WTC11 (cell line): Measurements from ENCODE around the gene IL11RA. TPM values are rescaled to one million over a fixed set of nuclear protein-coding genes. Genes with fewer than 3 reads are reported as not detected.

Source experiments
- ATAC-seq: fragments of 200-7000 bp; cut with Tn5 transposase; 2 replicates; pipeline ENCODE4 v1.10.0; 2021; ENCODE audit warnings: mild to moderate bottlenecking, moderate library complexity
- CTCF ChIA-PET: fragments of 300-600 bp; sonication (Branson Sonifier 250); formaldehyde crosslinking; loops from one replicate; lab custom pipeline; 2021; ENCODE audit warnings: antibody characterized with exemption; lab: Charles Lee
- POLR2A ChIA-PET: fragments of 350-600 bp; sonication (Branson Sonifier 250); formaldehyde crosslinking; loops from one replicate; lab custom pipeline; 2021; ENCODE audit warnings: antibody characterized with exemption; lab: Charles Lee
- DNase-seq: peaks from one replicate; pipeline ENCODE4 v3.0.0; 2021; ENCODE audit warnings: low spot score
- H3K27ac Mint-ChIP-seq: 2 replicates; pipeline ENCODE4 v1.8.0; 2021; ENCODE audit warnings: mixed read lengths
- H3K27me3 Mint-ChIP-seq: 2 replicates; pipeline ENCODE4 v1.8.0; 2021; ENCODE audit warnings: low read depth, mild to moderate bottlenecking, moderate library complexity, mixed read lengths
- H3K36me3 Mint-ChIP-seq: 2 replicates; pipeline ENCODE4 v1.8.0; 2021; ENCODE audit warnings: mixed read lengths
- H3K4me1 Mint-ChIP-seq: 2 replicates; pipeline ENCODE4 v1.8.0; 2022; ENCODE audit warnings: mixed read lengths
- H3K4me3 Mint-ChIP-seq: 2 replicates; pipeline ENCODE4 v1.8.0; 2021; ENCODE audit warnings: mild to moderate bottlenecking, moderate library complexity, mixed read lengths
- H3K9me3 Mint-ChIP-seq: 2 replicates; pipeline ENCODE4 v1.8.0; 2021; ENCODE audit warnings: mixed read lengths
- ATF1 ChIP-seq: sonication (generic); formaldehyde crosslinking; IDR thresholded peaks from 2 replicates; pipeline ENCODE4 v1.8.1; 2023; ENCODE audit warnings: mild to moderate bottlenecking, moderate library complexity, missing genetic modification reagents
- CBFB ChIP-seq: sonication (generic); formaldehyde crosslinking; IDR thresholded peaks from 2 replicates; pipeline ENCODE4 v1.8.1; 2022; ENCODE audit warnings: mild to moderate bottlenecking, low read depth, missing genetic modification reagents
- CDX4 ChIP-seq: fragments of 250-450 bp; sonication (Bioruptor Pico); IDR thresholded peaks from 2 replicates; pipeline ENCODE4 v1.9.0; 2021; ENCODE audit warnings: moderate library complexity, mild to moderate bottlenecking, inconsistent platforms, borderline replicate concordance
- ESRRA ChIP-seq: sonication (generic); formaldehyde crosslinking; IDR thresholded peaks from 2 replicates; pipeline ENCODE4 v1.8.1; 2022; ENCODE audit warnings: mild to moderate bottlenecking, missing genetic modification reagents, borderline replicate concordance
- FOXP1 ChIP-seq: sonication (generic); formaldehyde crosslinking; IDR thresholded peaks from 2 replicates; pipeline ENCODE4 v1.8.0; 2022; ENCODE audit warnings: missing genetic modification reagents, mild to moderate bottlenecking, moderate library complexity, borderline replicate concordance
- GRHL2 ChIP-seq: fragments of 250-450 bp; sonication (Bioruptor Pico); IDR thresholded peaks from 2 replicates; pipeline ENCODE4 v1.8.0; 2022; ENCODE audit warnings: mild to moderate bottlenecking, moderate library complexity; ENCODE audit not compliant: insufficient replicate concordance, severe bottlenecking
- JAZF1 ChIP-seq: fragments of 250-450 bp; sonication (Bioruptor Pico); IDR thresholded peaks from 2 replicates; pipeline ENCODE4 v1.9.0; 2021; ENCODE audit warnings: moderate library complexity, mild to moderate bottlenecking, inconsistent platforms
- NFE2L1 ChIP-seq: sonication (generic); formaldehyde crosslinking; IDR thresholded peaks from 2 replicates; pipeline ENCODE4 v1.8.1; 2023; ENCODE audit warnings: missing genetic modification reagents
- PRRX2 ChIP-seq: fragments of 250-450 bp; sonication (Bioruptor Pico); IDR thresholded peaks from 2 replicates; pipeline ENCODE4 v1.8.0; 2021; ENCODE audit warnings: mild to moderate bottlenecking
- RORB ChIP-seq: fragments of 250-450 bp; sonication (Bioruptor Pico); IDR thresholded peaks from 2 replicates; pipeline ENCODE4 v1.9.0; 2021; ENCODE audit warnings: mild to moderate bottlenecking
- SMAD4 ChIP-seq: sonication (generic); formaldehyde crosslinking; IDR thresholded peaks from 2 replicates; pipeline ENCODE4 v1.8.0; 2022; ENCODE audit warnings: mild to moderate bottlenecking, missing genetic modification reagents
- TCF7 ChIP-seq: sonication (generic); formaldehyde crosslinking; IDR thresholded peaks from 2 replicates; pipeline ENCODE4 v1.8.0; 2022; ENCODE audit warnings: mild to moderate bottlenecking, low read depth, missing genetic modification reagents, moderate library complexity
- TEAD4 ChIP-seq: sonication (generic); formaldehyde crosslinking; IDR thresholded peaks from 2 replicates; pipeline ENCODE4 v1.8.0; 2022; ENCODE audit warnings: mild to moderate bottlenecking, missing genetic modification reagents
- TP53 ChIP-seq: sonication (generic); formaldehyde crosslinking; IDR thresholded peaks from 2 replicates; pipeline ENCODE4 v1.8.1; 2023; ENCODE audit warnings: mild to moderate bottlenecking, missing genetic modification reagents
- ZBTB21 ChIP-seq: sonication (generic); formaldehyde crosslinking; IDR thresholded peaks from 2 replicates; pipeline ENCODE4 v1.8.1; 2023; ENCODE audit warnings: mild to moderate bottlenecking, missing genetic modification reagents, borderline replicate concordance
- ZNF138 ChIP-seq: sonication (generic); formaldehyde crosslinking; conservative IDR thresholded peaks from 2 replicates; pipeline ENCODE4 v1.8.1; 2022; ENCODE audit warnings: mild to moderate bottlenecking, moderate library complexity, missing genetic modification reagents
- ZNF423 ChIP-seq: fragments of 250-450 bp; sonication (Bioruptor Pico); IDR thresholded peaks from 2 replicates; pipeline ENCODE4 v2.1.2; 2022; ENCODE audit warnings: mild to moderate bottlenecking, moderate library complexity
- ZNF512 ChIP-seq: sonication (generic); formaldehyde crosslinking; IDR thresholded peaks from 2 replicates; pipeline ENCODE4 v1.8.1; 2022; ENCODE audit warnings: missing genetic modification reagents, borderline replicate concordance
- ZNF532 ChIP-seq: fragments of 250-450 bp; sonication (Bioruptor Pico); IDR thresholded peaks from 2 replicates; pipeline ENCODE4 v1.9.0; 2021; ENCODE audit warnings: mild to moderate bottlenecking, borderline replicate concordance
- ZSCAN18 ChIP-seq: fragments of 250-450 bp; sonication (Bioruptor Pico); IDR thresholded peaks from 2 replicates; pipeline ENCODE4 v2.1.2; 2022; ENCODE audit warnings: mild to moderate bottlenecking, moderate library complexity
- total RNA-seq: library from RNA; stranded (reverse); gene quantifications from 3 replicates; pipeline ENCODE4 v1.2.3, GENCODE V29; 2021
- TF ChIP-seq, protein P1 (sequence below): sonication (generic); formaldehyde crosslinking; IDR thresholded peaks from 2 replicates; pipeline ENCODE4 v1.8.1; 2022; ENCODE audit warnings: low read depth, mild to moderate bottlenecking, moderate library complexity, missing genetic modification reagents, borderline replicate concordance
- TF ChIP-seq, protein P2 (sequence below): fragments of 250-450 bp; sonication (Bioruptor Pico); IDR thresholded peaks from 2 replicates; pipeline ENCODE4 v1.8.0; 2021; ENCODE audit warnings: mild to moderate bottlenecking
- TF ChIP-seq, protein P3 (sequence below): fragments of 250-450 bp; sonication (Bioruptor Pico); IDR thresholded peaks from 2 replicates; pipeline ENCODE4 v1.9.0; 2021; ENCODE audit warnings: mild to moderate bottlenecking
- TF ChIP-seq, protein P4 (sequence below): sonication (generic); formaldehyde crosslinking; IDR thresholded peaks from 2 replicates; pipeline ENCODE4 v1.8.0; 2022; ENCODE audit warnings: mild to moderate bottlenecking, missing genetic modification reagents
- TF ChIP-seq, protein P5 (sequence below): sonication (generic); formaldehyde crosslinking; IDR thresholded peaks from 2 replicates; pipeline ENCODE4 v1.8.0; 2022; ENCODE audit warnings: mild to moderate bottlenecking, missing genetic modification reagents

Gene IL11RA
- total RNA-seq, 1 experiment from 2014 or later = 8.6 TPM

DNA sequence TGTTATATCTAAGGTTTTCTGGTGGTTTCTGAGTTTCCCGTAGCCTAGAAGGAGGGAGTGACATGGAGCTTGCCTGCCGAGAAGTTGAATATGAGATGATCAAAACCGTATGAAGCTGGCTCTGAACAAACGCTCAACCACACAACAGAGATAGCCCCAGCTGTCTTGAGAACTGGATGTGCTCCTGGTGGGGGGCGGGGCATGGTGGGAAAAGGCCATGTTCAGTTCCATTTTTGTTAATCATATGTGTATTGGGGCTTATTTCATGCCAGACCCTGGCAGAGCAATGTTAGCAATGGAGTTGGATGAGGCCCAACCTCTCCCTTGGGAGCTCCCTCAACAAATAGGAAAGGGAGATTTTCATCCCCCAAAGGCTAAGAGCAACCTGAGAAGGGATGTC, 34.2 kb downstream of the IL11RA start:
- POLR2A ChIA-PET = no interaction called here
- DNase-seq (no peak), ATAC-seq (no peak)
- Mint-ChIP-seq H3K4me3 (no peak overlapping the region), H3K27me3 (no peaks in the 10 kb centered on the region), H3K27ac (no peak overlapping the region), H3K36me3 (no peaks in the 10 kb centered on the region), H3K4me1 (peaks cover 16% of the 10 kb centered on the region), H3K9me3 (no peaks in the 10 kb centered on the region)
- TF ChIP-seq, protein P1, sequence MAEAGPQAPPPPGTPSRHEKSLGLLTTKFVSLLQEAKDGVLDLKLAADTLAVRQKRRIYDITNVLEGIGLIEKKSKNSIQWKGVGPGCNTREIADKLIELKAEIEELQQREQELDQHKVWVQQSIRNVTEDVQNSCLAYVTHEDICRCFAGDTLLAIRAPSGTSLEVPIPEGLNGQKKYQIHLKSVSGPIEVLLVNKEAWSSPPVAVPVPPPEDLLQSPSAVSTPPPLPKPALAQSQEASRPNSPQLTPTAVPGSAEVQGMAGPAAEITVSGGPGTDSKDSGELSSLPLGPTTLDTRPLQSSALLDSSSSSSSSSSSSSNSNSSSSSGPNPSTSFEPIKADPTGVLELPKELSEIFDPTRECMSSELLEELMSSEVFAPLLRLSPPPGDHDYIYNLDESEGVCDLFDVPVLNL (CRISPR knock-in tag) = no peak
- TF ChIP-seq FOXP1 (CRISPR knock-in tag) (no peak), GRHL2 (no peak), TCF7 (CRISPR knock-in tag) (no peak), CBFB (CRISPR knock-in tag) (no peak), ZBTB21 (CRISPR knock-in tag) (no peak), CDX4 (CRISPR knock-in tag) (no peak), ZNF512 (CRISPR knock-in tag) (no peak), ZNF532 (CRISPR knock-in tag) (no peak), ZNF423 (CRISPR knock-in tag) (no peak), ESRRA (no peak)
- CTCF ChIA-PET = interaction anchor here (0.5 to 9.0 kb wide), 5 partner anchors 15 to 52 kb away, joined by 3 to 60 read pairs (median 3); no protein-coding TSS in a partner anchor

- DNase-seq (no peak), ATAC-seq (no peak)
- Mint-ChIP-seq H3K4me3 (no peak overlapping the region), H3K4me1 (peaks cover 16% of the 10 kb centered on the region), H3K9me3 (no peaks in the 10 kb centered on the region), H3K27me3 (no peaks in the 10 kb centered on the region), H3K27ac (no peak overlapping the region), H3K36me3 (no peaks in the 10 kb centered on the region)
- POLR2A ChIA-PET = no interaction called here
- CTCF ChIA-PET = interaction anchor here (1.4 to 9.0 kb wide), 3 partner anchors 14 to 53 kb away, joined by 3 to 60 read pairs (median 23); no protein-coding TSS in a partner anchor
- no peak for TF ChIP-seq CBFB (CRISPR knock-in tag)
- TF ChIP-seq, protein P2, sequence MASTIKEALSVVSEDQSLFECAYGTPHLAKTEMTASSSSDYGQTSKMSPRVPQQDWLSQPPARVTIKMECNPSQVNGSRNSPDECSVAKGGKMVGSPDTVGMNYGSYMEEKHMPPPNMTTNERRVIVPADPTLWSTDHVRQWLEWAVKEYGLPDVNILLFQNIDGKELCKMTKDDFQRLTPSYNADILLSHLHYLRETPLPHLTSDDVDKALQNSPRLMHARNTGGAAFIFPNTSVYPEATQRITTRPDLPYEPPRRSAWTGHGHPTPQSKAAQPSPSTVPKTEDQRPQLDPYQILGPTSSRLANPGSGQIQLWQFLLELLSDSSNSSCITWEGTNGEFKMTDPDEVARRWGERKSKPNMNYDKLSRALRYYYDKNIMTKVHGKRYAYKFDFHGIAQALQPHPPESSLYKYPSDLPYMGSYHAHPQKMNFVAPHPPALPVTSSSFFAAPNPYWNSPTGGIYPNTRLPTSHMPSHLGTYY (CRISPR knock-in tag) = no peak
- no peak for TF ChIP-seq RORB (CRISPR knock-in tag)
- TF ChIP-seq JAZF1 (CRISPR knock-in tag) = no peak
- TF ChIP-seq, protein P3, sequence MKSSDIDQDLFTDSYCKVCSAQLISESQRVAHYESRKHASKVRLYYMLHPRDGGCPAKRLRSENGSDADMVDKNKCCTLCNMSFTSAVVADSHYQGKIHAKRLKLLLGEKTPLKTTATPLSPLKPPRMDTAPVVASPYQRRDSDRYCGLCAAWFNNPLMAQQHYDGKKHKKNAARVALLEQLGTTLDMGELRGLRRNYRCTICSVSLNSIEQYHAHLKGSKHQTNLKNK (CRISPR knock-in tag) = no peak
- TF ChIP-seq SMAD4 (CRISPR knock-in tag) = no peak
- TF ChIP-seq, protein P4, sequence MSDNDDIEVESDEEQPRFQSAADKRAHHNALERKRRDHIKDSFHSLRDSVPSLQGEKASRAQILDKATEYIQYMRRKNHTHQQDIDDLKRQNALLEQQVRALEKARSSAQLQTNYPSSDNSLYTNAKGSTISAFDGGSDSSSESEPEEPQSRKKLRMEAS (CRISPR knock-in tag) = no peak
- TF ChIP-seq TP53 (CRISPR knock-in tag) = no peak
- no peak for TF ChIP-seq NFE2L1
- TF ChIP-seq, protein P5, sequence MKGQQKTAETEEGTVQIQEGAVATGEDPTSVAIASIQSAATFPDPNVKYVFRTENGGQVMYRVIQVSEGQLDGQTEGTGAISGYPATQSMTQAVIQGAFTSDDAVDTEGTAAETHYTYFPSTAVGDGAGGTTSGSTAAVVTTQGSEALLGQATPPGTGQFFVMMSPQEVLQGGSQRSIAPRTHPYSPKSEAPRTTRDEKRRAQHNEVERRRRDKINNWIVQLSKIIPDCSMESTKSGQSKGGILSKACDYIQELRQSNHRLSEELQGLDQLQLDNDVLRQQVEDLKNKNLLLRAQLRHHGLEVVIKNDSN (CRISPR knock-in tag) = no peak
- no peak for TF ChIP-seq TEAD4
- TF ChIP-seq ATF1 (CRISPR knock-in tag) = no peak
- no peak for TF ChIP-seq ZNF138 (CRISPR knock-in tag)
- no peak for TF ChIP-seq PRRX2 (CRISPR knock-in tag)
- no peak for TF ChIP-seq ZSCAN18
Observed at GRCh38 chr9:34686732-34687131, 34.7 kb downstream of the IL11RA start.
